Adipocyte (in vitro differentiated cells): ENCODE measurements around the gene SNCA.

Source experiments
- DNase-seq: peaks from one replicate; pipeline ENCODE4 v3.0.0-alpha.2; 2015; ENCODE audit warnings: low read depth
- H3K27me3 ChIP-seq: replicated peaks from 2 replicates; pipeline ENCODE4 v1.7.0; 2013; ENCODE audit warnings: mild to moderate bottlenecking, low read length, moderate library complexity; ENCODE audit not compliant: control insufficient read depth, insufficient read depth
- H3K36me3 ChIP-seq: 2 replicates; pipeline ENCODE4 v1.7.0; 2013; ENCODE audit warnings: low read length, mild to moderate bottlenecking, moderate library complexity; ENCODE audit not compliant: control insufficient read depth, insufficient read depth, severe bottlenecking
- H3K4me1 ChIP-seq: 2 replicates; pipeline ENCODE4 v1.7.0; 2013; ENCODE audit warnings: mild to moderate bottlenecking, low read length, moderate library complexity; ENCODE audit not compliant: control insufficient read depth, insufficient read depth
- H3K4me3 ChIP-seq: 2 replicates; pipeline ENCODE4 v1.7.0; 2013; ENCODE audit warnings: mild to moderate bottlenecking, low read length, moderate library complexity
- H3K9ac ChIP-seq: 2 replicates; pipeline ENCODE4 v1.7.0; 2013; ENCODE audit warnings: mild to moderate bottlenecking, low read length, moderate library complexity
- H3K9me3 ChIP-seq: 2 replicates; pipeline ENCODE4 v1.7.0; 2013; ENCODE audit warnings: mild to moderate bottlenecking, low read length, moderate library complexity; ENCODE audit not compliant: control insufficient read depth

The SNCA gene

DNA sequence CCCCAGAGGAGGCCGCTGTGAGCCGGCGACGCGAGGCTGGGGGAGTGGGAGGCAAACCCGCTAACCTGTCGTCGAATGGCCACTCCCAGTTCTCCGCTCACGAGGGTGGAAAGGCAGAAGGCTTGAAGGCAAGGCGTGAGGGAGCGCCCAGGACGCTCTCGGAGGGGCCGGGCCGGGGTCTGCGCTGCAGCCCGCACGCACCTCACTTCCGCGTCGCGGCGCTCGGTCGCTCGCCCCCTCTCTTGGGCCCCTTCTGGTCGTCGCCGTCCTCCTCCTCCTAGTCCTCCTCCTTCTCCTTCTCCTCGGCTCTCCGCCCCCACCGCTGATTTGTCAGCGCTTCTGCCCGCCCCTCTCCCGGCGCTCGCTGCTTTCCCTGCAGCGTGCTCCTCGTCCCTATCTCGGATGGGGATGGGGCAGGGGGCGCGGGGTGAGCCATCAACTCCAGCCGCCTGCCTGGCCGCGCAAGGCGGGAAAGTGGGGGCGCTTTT is at the start of gene SNCA:
SNCA (minus strand) TSS at position 265 of the 488 bp plus-strand sequence. CDS start 1,494 bp downstream, outside the sequence.
- Histone ChIP-seq H3K9ac (no peak within 1 kb of the TSS), H3K4me1 (peaks cover 5% of the 10 kb centered on the region), H3K27me3 (peaks cover 71% of the 10 kb centered on the region), H3K4me3 (peak within 1 kb of the TSS; percentile 67), H3K36me3 (no peaks in the 10 kb centered on the region), H3K9me3 (no peaks in the 10 kb centered on the region)
- peak; percentile 87 for DNase-seq

DNA sequence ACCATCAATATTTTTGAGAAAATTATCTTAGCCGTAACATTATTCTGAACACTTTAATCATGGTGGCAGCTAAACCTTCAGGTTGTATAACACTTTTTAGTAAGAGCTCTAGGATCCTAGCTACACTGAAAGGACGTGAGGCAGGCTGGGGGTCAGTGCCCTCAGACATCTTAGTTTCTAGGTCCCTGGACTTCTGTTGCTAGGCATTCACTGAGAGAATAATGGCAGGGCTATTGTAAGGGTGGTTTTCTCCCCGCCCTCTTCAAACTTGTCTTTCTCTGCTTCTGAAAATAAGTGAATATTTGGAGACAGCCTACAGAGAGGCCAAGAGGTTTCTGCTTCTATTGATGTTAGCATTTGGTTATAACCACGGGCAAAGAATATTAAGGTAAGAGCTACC is 42.3 kb upstream of the SNCA start:
- Histone ChIP-seq H3K9me3 (no peaks in the 10 kb centered on the region), H3K4me1 (peaks cover 10% of the 10 kb centered on the region), H3K36me3 (no peaks in the 10 kb centered on the region), H3K27me3 (peaks cover 4% of the 10 kb centered on the region), H3K4me3 (no peak overlapping the region), H3K9ac (no peak overlapping the region)
- no peak for DNase-seq

DNA sequence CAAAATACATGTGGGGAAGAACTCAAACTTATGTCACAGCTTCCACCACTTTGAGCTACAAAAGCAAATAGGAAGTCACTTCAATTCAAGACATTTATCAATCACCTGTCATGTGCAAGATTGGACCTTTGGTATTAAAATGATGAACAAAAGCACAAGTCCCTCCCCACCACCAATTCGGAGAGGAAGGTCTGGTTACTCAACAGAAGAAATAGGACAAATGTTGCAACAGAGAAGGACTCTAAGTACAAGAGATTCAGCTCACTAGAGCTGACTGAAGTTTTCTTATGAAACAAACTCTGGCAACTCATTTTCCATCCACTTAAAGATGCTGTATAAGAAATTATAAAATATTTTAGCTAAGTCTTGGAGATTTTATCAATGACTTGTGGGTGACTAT is 41.6 kb upstream of the SNCA start:
- Histone ChIP-seq H3K27me3 (peaks cover 4% of the 10 kb centered on the region), H3K9me3 (no peaks in the 10 kb centered on the region), H3K9ac (no peak overlapping the region), H3K36me3 (no peaks in the 10 kb centered on the region), H3K4me3 (no peak overlapping the region), H3K4me1 (peaks cover 10% of the 10 kb centered on the region)
- DNase-seq = peak; percentile 69

DNA sequence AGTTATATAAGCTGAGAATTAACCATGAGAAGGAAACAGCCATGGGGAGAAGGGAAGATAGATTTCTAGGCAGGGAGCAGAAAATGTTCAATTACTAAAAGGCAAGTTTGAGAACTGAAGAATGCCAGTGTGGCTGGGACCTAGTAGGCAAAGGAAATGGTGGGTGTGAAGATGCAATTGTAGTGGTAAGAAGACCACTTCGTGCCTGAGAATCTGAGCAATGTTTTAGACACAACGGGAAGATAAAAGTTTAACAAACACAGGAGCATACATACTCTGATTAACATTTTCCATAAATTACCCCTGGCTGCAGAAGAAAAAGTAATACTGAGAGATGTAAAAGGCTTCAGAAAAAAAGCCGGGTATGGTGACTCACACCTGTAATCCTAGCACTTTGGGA is 39.6 kb upstream of the SNCA start:
- DNase-seq = no peak
- no peak overlapping the region for H3K4me3 ChIP-seq
- H3K27me3 ChIP-seq = no peaks in the 10 kb centered on the region
- no peaks in the 10 kb centered on the region for H3K9me3 ChIP-seq
- H3K36me3 ChIP-seq = no peaks in the 10 kb centered on the region
- H3K4me1 ChIP-seq = peaks cover 10% of the 10 kb centered on the region
- H3K9ac ChIP-seq = no peak overlapping the region

DNA sequence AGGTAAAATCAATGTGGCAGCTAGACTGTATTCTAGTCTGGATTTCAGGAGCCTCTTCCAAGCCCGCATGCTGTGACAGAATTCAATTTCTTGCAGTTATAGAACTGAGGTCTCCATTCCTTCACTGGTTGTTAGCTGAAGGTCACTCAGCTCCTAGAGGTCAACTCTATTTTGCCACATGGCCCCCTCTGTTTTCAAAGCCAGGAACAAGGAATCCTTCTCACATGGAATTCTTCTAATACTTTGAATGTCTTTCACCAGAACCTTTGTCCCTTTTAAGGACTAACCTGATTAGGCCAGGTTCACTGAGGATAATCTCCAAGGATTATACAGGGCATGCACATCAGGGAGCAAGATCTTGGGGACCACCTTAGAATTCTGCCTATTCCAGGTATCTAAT is 34.2 kb upstream of the SNCA start:
- DNase-seq = no peak
- Histone ChIP-seq H3K4me3 (no peak overlapping the region), H3K4me1 (no peaks in the 10 kb centered on the region), H3K27me3 (no peaks in the 10 kb centered on the region), H3K9ac (no peak overlapping the region), H3K36me3 (no peaks in the 10 kb centered on the region), H3K9me3 (no peaks in the 10 kb centered on the region)

DNA sequence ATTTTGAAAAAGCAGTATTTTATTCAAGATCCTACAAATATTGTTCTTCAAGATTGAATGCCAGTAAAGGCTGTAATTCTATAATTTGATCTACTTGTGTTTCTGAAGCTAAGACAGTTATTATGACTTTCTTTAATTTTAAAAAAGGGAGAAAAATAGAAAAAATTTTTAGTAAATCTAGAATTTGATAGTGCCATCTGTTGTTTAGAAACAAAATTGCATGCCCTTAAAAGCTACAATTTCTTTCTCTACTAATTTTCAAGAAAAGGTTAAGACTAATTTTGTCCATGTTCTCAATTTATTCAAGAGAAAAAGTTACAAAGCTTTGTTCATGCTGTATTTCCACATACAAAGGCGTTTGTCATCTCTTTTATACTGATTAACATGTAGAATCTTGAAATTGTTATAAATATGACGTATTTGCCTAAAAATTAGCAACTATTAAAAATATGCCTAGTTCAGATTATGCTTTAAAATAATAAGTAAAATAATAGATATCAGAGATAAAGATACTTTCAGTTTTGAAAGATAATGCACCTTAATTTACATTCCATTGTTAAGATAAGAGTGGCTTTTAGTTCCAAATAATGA is 32.1 kb upstream of the SNCA start:
- no peaks in the 10 kb centered on the region for H3K9me3 ChIP-seq
- peaks cover 6% of the 10 kb centered on the region for H3K27me3 ChIP-seq
- no peaks in the 10 kb centered on the region for H3K36me3 ChIP-seq
- no peaks in the 10 kb centered on the region for H3K4me1 ChIP-seq
- peak; percentile 62 for DNase-seq
- H3K9ac ChIP-seq = no peak overlapping the region
- H3K4me3 ChIP-seq = no peak overlapping the region

DNA sequence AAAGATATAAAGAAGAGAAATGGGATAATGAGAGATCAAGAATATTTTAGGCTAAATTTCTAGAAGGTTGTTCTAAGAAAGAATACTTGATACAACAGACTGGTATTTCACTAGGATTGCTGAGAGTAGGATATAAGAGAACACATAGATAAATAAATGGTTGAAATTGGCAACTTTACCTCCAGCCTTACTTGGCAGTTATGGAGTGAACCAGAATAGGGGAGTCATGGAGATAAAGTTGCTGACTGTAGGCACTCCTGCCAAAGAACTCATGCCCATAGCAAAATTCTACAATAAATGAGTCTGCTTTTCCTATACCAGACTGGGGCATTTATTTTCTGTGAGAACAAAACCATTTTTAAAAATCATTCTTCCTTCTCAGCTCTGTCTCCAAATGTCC is 31.3 kb upstream of the SNCA start:
- Histone ChIP-seq H3K9me3 (no peaks in the 10 kb centered on the region), H3K4me1 (no peaks in the 10 kb centered on the region), H3K4me3 (no peak overlapping the region), H3K36me3 (no peaks in the 10 kb centered on the region), H3K27me3 (peaks cover 6% of the 10 kb centered on the region), H3K9ac (no peak overlapping the region)
- no peak for DNase-seq

DNA sequence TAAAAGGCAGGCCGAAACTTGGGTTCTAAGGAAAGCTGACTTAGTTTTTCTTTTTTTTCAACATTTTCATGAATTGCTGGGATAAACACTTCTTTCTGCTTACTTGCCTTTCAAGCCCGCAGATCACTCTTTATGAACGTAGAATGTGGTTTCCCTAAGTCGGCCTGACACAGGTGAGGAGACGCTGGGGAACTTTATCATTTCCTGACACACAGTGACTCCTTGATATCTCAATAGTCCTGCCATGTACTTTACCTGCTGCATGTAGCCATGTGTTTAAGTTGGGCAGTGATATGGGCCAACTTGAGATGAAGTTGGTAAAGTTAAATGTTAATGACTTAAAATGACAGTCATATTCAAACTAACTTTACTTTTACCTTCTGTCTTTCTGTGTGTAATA is 26.6 kb upstream of the SNCA start:
- no peak overlapping the region for H3K4me3 ChIP-seq
- H3K27me3 ChIP-seq = peaks cover 10% of the 10 kb centered on the region
- H3K9ac ChIP-seq = no peak overlapping the region
- no peaks in the 10 kb centered on the region for H3K4me1 ChIP-seq
- no peaks in the 10 kb centered on the region for H3K36me3 ChIP-seq
- no peak for DNase-seq
- H3K9me3 ChIP-seq = no peaks in the 10 kb centered on the region

DNA sequence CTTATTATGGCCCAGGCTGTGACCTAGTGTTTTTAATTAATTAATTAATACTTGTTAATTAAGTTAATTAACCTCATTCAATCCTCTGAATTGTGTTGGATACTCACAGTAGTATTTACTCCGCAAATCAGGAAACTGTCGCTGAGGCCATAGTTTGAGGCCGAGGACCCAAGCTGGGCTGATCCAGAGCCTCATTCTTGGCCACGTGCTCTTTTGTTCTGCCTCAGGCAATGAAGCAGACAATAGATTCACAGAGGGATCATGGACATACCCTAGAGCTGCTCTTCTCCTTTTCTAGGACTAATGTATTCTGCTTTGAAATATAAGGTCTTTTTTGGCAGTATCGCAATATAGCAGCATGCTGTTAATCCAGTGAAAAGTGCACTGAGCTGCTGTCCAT is 24.0 kb upstream of the SNCA start:
- Histone ChIP-seq H3K9ac (no peak overlapping the region), H3K36me3 (no peaks in the 10 kb centered on the region), H3K27me3 (peaks cover 10% of the 10 kb centered on the region), H3K4me1 (no peaks in the 10 kb centered on the region), H3K9me3 (peaks cover 3% of the 10 kb centered on the region), H3K4me3 (no peak overlapping the region)
- DNase-seq = no peak

DNA sequence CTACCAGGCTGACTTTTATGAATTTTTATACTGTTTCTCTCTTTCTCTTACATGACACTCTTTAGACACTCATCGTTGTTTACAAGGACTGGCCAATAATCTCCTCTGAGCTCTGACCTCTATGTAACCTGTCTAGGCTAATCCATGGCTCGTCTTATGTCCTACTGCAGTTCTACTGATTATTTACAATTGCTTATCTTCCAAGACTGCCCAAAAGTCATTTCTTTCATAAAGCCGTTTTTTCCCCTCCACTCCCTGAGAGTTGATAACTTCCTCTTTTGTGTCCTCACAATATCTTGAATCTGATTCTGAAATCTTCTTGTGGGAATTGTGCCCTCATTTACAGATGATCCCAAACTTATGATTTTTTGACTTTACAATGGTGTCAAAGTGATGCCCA is 18.3 kb upstream of the SNCA start:
- DNase-seq = no peak
- no peaks in the 10 kb centered on the region for H3K36me3 ChIP-seq
- no peak overlapping the region for H3K9ac ChIP-seq
- H3K27me3 ChIP-seq = peaks cover 13% of the 10 kb centered on the region
- H3K4me1 ChIP-seq = no peaks in the 10 kb centered on the region
- H3K9me3 ChIP-seq = peaks cover 12% of the 10 kb centered on the region
- no peak overlapping the region for H3K4me3 ChIP-seq

DNA sequence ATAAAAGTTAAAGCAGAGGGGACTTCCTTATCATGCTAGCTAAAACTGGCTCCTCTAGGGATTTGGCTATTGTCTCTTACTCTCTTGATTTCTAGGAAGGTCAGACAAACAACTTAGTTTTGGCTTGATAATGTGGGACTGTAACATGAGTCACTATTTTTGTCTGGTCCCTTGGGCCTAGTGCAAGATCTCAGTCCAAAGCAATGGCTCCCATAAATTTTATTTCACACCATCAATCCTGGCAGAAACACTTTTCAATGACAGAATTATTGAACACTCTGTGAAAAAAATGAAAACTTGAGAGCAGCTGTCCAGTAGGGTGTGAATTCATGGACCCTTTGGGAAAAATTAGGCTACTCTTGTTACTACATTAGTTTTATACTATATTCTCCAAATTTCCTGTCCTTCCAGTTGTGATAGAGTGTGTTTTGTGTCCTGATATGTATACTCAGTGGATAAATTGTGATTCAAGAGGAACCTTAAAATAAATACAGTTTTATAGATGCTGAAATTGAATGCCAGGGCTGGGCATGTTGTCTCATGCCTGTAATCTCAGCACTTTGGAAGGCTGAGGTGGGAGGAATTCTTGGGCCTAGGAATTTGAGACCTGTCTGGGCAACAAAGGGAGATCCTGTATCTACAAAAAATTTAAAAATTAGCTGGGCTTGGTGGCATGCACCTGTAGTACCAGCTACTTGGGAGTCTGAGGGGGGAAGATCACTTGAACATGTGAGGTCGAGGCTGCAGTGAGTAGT is 10.8 kb upstream of the SNCA start:
- no peaks in the 10 kb centered on the region for H3K36me3 ChIP-seq
- peaks cover 20% of the 10 kb centered on the region for H3K27me3 ChIP-seq
- H3K4me1 ChIP-seq = no peaks in the 10 kb centered on the region
- no peak for DNase-seq
- no peak overlapping the region for H3K9ac ChIP-seq
- no peak overlapping the region for H3K4me3 ChIP-seq
- H3K9me3 ChIP-seq = peaks cover 13% of the 10 kb centered on the region
